Body of pancreas (tissue), 4 donors: ENCODE measurements around the gene C17orf78. TPM values are rescaled to one million over a fixed set of nuclear protein-coding genes. Genes with fewer than 3 reads are reported as not detected.
"Not testable (repeated sequence)": the region's sequence is repeated elsewhere in the genome, so short reads cannot be mapped to it uniquely, and the experiment has no call there.

Experiments used
- ATAC-seq: fragments of 150-250 bp; one replicate; pipeline ENCODE4 v1.9.1; 2016
- DNase-seq, 4 donors: peaks; one replicate each; pipeline ENCODE4 v3.0.0-alpha.2; 2019
- H3K27ac ChIP-seq, 4 donors: fragments of 200-600 bp; sonication (generic); 1 replicate in 3 of 4; 2 replicates in 1 of 4; pipeline versions ENCODE4 v1.5.1 to v1.6.1; 2016 to 2019; ENCODE audit warnings: mild to moderate bottlenecking in 1 of 4, mixed read lengths in 1 of 4, moderate library complexity in 1 of 4
- H3K27me3 ChIP-seq, 2 donors: fragments of 200-600 bp; sonication (generic); one replicate each; pipeline ENCODE4 v1.6.0; 2016; ENCODE audit warnings: mild to moderate bottlenecking in 1 of 2
- H3K36me3 ChIP-seq, 2 donors: fragments of 200-600 bp; sonication (generic); replicated peaks in 1 of 2; 2 replicates each; pipeline ENCODE4 v1.5.1; 2016; ENCODE audit warnings: low read depth in 2 of 2; ENCODE audit not compliant: insufficient read depth in 1 of 2
- H3K4me1 ChIP-seq: fragments of 200-600 bp; sonication (generic); one replicate; pipeline ENCODE4 v1.6.0; 2016
- H3K4me3 ChIP-seq, 2 donors: fragments of 200-600 bp; sonication (generic); 1 replicate in 1 of 2; 2 replicates in 1 of 2; pipeline ENCODE4 v1.5.1; 2016 to 2019
- H3K9me3 ChIP-seq, 3 donors: fragments of 200-600 bp; sonication (generic); 1 replicate in 2 of 3; 2 replicates in 1 of 3; pipeline ENCODE4 v1.5.1; 2016
- CTCF ChIP-seq, 7 experiments: fragments of 450-650 bp in 4 of 7; fragments of 200-600 bp in 3 of 7; sonication (generic) in 3 of 7; IDR thresholded peaks; one replicate each; pipeline ENCODE4 v1.5.1; 2016 to 2019; ENCODE audit warnings: antibody characterized with exemption in 7 of 7
- POLR2A ChIP-seq, 3 donors: fragments of 450-650 bp; IDR thresholded peaks; one replicate each; pipeline ENCODE4 v1.6.1; 2016; ENCODE audit warnings: antibody characterized with exemption in 3 of 3, mild to moderate bottlenecking in 2 of 3
- WGBS, 2 donors: methylation state at CpG; one replicate each; pipeline ENCODE4 v1.1.5; 2017; 5-methylcytosine and 5-hydroxymethylcytosine counted together
- intact Hi-C: fragments of 100-400 bp; cut with DNase I; formaldehyde crosslinking; loops from one replicate; pipeline ENCODE4 v1.15.1; 2023
- total RNA-seq, 2 donors: library from RNA; depleted of rRNA; stranded (reverse); fragments of >200 nt; gene quantifications; one replicate each; pipeline ENCODE4 v1.1.0, GENCODE V29; 2016

C17orf78 gene
- total RNA-seq, 2 donors from 2014 or later = not detected

GRCh38 chr17:37405955-37406634, 30.3 kb downstream of the C17orf78 start:
- intact Hi-C loops = loop anchor here (10.0 kb wide), 1 partner anchor 89 kb away; no protein-coding TSS in a partner anchor
- no peak for ATAC-seq

DNA sequence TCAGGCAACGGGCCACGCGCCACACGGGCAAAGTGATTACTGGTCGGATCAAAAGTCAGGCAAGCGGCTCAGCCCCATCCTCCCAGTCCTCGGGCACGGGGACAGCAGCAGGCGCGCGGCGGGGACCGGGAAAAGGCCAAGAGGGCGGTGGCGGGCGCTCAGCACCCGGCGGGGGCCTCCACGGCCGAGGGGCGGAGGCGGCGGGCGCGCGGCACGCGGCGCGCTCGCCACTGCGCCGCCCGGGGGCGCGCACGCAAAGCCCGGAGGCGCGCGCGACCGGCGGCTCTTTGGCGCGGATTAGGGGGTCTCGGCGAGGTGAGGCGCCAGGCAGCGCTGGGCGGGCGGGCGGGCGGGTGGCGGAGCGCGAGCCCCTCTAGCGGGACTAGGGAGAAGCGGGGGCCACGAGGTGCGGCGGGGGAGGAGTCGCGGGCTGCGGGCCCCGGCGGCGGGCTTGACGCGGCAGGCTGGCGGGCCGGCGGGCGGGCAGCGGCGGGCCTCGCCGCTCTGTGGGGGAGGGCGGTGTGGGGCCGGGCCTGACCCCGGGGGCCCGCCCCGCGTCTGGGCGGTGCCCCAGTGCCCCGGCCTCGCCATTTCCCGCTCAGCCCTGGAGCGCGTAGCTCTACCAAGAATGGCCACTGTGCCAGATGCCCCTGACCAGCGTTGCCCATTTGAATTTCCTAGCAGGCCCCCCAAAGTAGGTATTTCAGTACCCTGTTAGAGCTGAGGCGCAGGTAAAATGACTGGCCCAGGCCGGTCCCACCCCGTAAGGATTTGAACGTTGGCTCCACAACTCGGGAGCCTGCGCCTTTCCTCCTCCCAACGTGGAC, 31.1 kb downstream of the C17orf78 start, which contains the start of the genes ACACA and TADA2A:
ACACA (minus strand) TSS at position 202 of the 827 bp plus-strand sequence. CDS start 537 bp downstream, outside the sequence.
TADA2A (plus strand) TSS at position 252 of the 827 bp plus-strand sequence. CDS start 4,480 bp downstream, outside the sequence.
- peaks cover 23% of the 10 kb centered on the region for H3K4me1 ChIP-seq
- H3K27ac ChIP-seq = peak within 1 kb of the TSS; percentile 76 to 98 (median 86)
- TF ChIP-seq POLR2A (IDR thresholded peaks at IDR 0.05) (peak; percentile 55 to 78 (median 71)), CTCF (IDR thresholded peaks at IDR 0.05) (peak in 3 of 7 experiments; percentile 34 to 47 (median 44))
- no peaks in the 10 kb centered on the region for H3K27me3 ChIP-seq
- 0% methylated on average over 6 to 49 of the region's 98 CpGs for WGBS, 2 donors
- ATAC-seq (peak; percentile 96), DNase-seq (peak; percentile 81 to 86 (median 82))
- peak within 1 kb of the TSS; percentile 30 to 85 for H3K4me3 ChIP-seq
- H3K36me3 ChIP-seq = peaks cover 0 to 5% of the 10 kb centered on the region in 2 donors
- H3K9me3 ChIP-seq = no peaks in the 10 kb centered on the region
- intact Hi-C loops = loop anchor here (10.0 kb wide), 1 partner anchor 88 kb away; no protein-coding TSS in a partner anchor

More at GRCh38 chr17:37405955-37406634, 30.3 kb downstream of the C17orf78 start:
- 1 to 2% methylated on average over 13 to 21 of the region's 21 CpGs for WGBS, 2 donors
- TF ChIP-seq POLR2A (IDR thresholded peaks at IDR 0.05) (no peak), CTCF (IDR thresholded peaks at IDR 0.05) (no peak)
- H3K27me3 ChIP-seq = no peaks in the 10 kb centered on the region
- peaks cover 23% of the 10 kb centered on the region for H3K4me1 ChIP-seq
- H3K4me3 ChIP-seq = peak overlapping the region; percentile 30 to 85
- H3K36me3 ChIP-seq = peaks cover 0 to under 1% of the 10 kb centered on the region in 2 donors
- H3K9me3 ChIP-seq = no peaks in the 10 kb centered on the region
- DNase-seq = no peak
- H3K27ac ChIP-seq = peak overlapping the region; percentile 76 to 98 (median 86)

- H3K36me3 ChIP-seq, H3K27ac ChIP-seq, ATAC-seq, H3K4me3 ChIP-seq, H3K27me3 ChIP-seq, H3K9me3 ChIP-seq, DNase-seq: not testable (repeated sequence)
- H3K4me1 ChIP-seq = peaks cover 23% of the 10 kb centered on the region
- intact Hi-C loops = loop anchor here (10.0 kb wide), 1 partner anchor 87 kb away; no protein-coding TSS in a partner anchor
- 93 to 95% methylated on average over 13 of the region's 13 CpGs for WGBS, 2 donors
These were observed 32.3 kb downstream of the C17orf78 start for GRCh38 chr17:37408145-37408479.

DNA sequence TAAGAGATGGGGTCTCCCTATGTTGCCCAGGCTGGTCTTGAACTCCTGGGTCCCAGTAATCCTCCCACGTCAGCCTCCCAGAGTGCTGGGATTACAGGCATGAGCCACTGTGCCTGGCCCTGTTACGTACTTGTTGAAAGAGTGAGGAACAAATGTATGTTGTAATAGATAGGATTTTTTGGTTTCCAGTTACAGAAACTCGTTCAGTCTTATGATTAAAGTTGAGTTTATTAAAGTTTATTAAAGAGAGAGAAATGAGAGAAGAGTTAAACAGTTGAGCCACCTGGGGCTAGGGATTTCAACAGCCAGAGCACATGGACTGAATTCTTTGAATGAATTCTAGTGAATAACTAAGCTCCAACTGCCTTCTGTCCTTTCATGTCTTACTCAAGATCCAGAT, 34.6 kb downstream of the C17orf78 start:
- no peak overlapping the region for H3K4me3 ChIP-seq

More for the DNA sequence above, 34.6 kb downstream of the C17orf78 start:
- Histone ChIP-seq H3K27me3 (no peaks in the 10 kb centered on the region), H3K4me1 (peaks cover 16% of the 10 kb centered on the region), H3K9me3 (no peaks in the 10 kb centered on the region), H3K36me3 (peaks cover 0 to 8% of the 10 kb centered on the region in 2 donors), H3K27ac (no peak overlapping the region)
- 87 to 94% methylated on average over 3 of the region's 3 CpGs for WGBS, 2 donors
- TF ChIP-seq POLR2A (IDR thresholded peaks at IDR 0.05) (no peak), CTCF (IDR thresholded peaks at IDR 0.05) (no peak)
- intact Hi-C loops = no loop called here
- ATAC-seq = no peak
- DNase-seq = no peak
